IMR-90 (cell line): ENCODE data around the gene GPR35. TPM values are rescaled to one million over a fixed set of nuclear protein-coding genes. Genes with fewer than 3 reads are reported as not detected.
A peak's percentile ranks its signal among the peaks of the same experiment; 100 is the strongest.

ENCODE experiments used
- ATAC-seq: fragments of 200-7000 bp; cut with Tn5 transposase; 2 replicates; pipeline ENCODE4 v1.9.1; 2020; ENCODE audit warnings: low read depth, mild to moderate bottlenecking, moderate library complexity
- BruUV-seq: library from RNA; stranded (reverse); fragments of 400-500 nt; replicated peaks from 2 replicates; lab custom pipeline; 2021; lab: Mats Ljungman, UMichigan
- CTCF ChIA-PET: fragments of 300-600 bp; formaldehyde crosslinking; extraction: SDS; loops from one replicate; lab custom pipeline; 2021; ENCODE audit warnings: antibody characterized with exemption; lab: Yijun Ruan, JAX
- POLR2A ChIA-PET: fragments of 300-600 bp; sonication (Branson Sonifier 250); formaldehyde crosslinking; loops from one replicate; lab custom pipeline; 2022; ENCODE audit warnings: antibody characterized with exemption; ENCODE audit not compliant: unreplicated experiment; lab: Charles Lee
- DNase-seq: peaks from one replicate; pipeline ENCODE4 v3.0.0; 2013
- H2AFZ ChIP-seq: replicated peaks from 2 replicates; pipeline ENCODE3; 2013; ENCODE audit warnings: low read length, mild to moderate bottlenecking; ENCODE audit not compliant: poor library complexity
- H2AK5ac ChIP-seq: 2 replicates; pipeline ENCODE4 v1.6.1; 2013; ENCODE audit warnings: low read depth, low read length, inconsistent platforms
- H2AK9ac ChIP-seq: replicated peaks from 2 replicates; pipeline ENCODE3; 2013; ENCODE audit warnings: mild to moderate bottlenecking, low read depth, low read length, moderate library complexity; ENCODE audit not compliant: poor library complexity
- H2BK120ac ChIP-seq: 2 replicates; pipeline ENCODE4 v1.6.1; 2013; ENCODE audit warnings: low read depth, low read length, inconsistent platforms
- H2BK15ac ChIP-seq: 3 replicates; pipeline ENCODE4 v1.6.1; 2013; ENCODE audit warnings: low read depth, low read length, inconsistent platforms
- H2BK20ac ChIP-seq: 2 replicates; pipeline ENCODE4 v1.6.1; 2013; ENCODE audit warnings: low read depth, mild to moderate bottlenecking, inconsistent platforms, low read length, moderate library complexity
- H2BK5ac ChIP-seq: 2 replicates; pipeline ENCODE4 v1.6.1; 2013; ENCODE audit warnings: mild to moderate bottlenecking, low read depth, low read length, inconsistent platforms; ENCODE audit not compliant: poor library complexity, severe bottlenecking
- H3K14ac ChIP-seq: replicated peaks from 2 replicates; pipeline ENCODE4 v1.6.1; 2013; ENCODE audit warnings: low read depth, low read length, inconsistent platforms
- H3K18ac ChIP-seq: 2 replicates; pipeline ENCODE4 v1.6.1; 2013; ENCODE audit warnings: low read depth, low read length, control low read depth
- H3K23ac ChIP-seq: 2 replicates; pipeline ENCODE4 v1.6.1; 2013; ENCODE audit warnings: low read depth, low read length, inconsistent platforms
- H3K27ac ChIP-seq: 2 replicates; pipeline ENCODE4 v1.5.1; 2013; ENCODE audit warnings: mild to moderate bottlenecking, control low read depth, low read length; ENCODE audit not compliant: insufficient read depth
- H3K27me3 ChIP-seq: 2 replicates; pipeline ENCODE4 v1.6.1; 2013; ENCODE audit warnings: low read length; ENCODE audit not compliant: control insufficient read depth, insufficient read depth
- H3K36me3 ChIP-seq: 2 replicates; pipeline ENCODE4 v1.6.1; 2013; ENCODE audit warnings: low read length, mixed read lengths; ENCODE audit not compliant: control insufficient read depth, insufficient read depth
- H3K4ac ChIP-seq: 2 replicates; pipeline ENCODE4 v1.6.1; 2013; ENCODE audit warnings: low read depth, low read length, inconsistent platforms
- H3K4me1 ChIP-seq: 2 replicates; pipeline ENCODE4 v1.6.1; 2013; ENCODE audit warnings: low read length, mixed read lengths; ENCODE audit not compliant: control insufficient read depth, insufficient read depth
- H3K4me2 ChIP-seq: 2 replicates; pipeline ENCODE4 v1.6.1; 2013; ENCODE audit warnings: low read depth, mild to moderate bottlenecking, control low read depth, low read length, moderate library complexity
- H3K4me3 ChIP-seq: 2 replicates; pipeline ENCODE4 v1.5.1; 2013; ENCODE audit warnings: low read depth, mild to moderate bottlenecking, control low read depth, low read length, moderate library complexity; ENCODE audit not compliant: insufficient read depth
- H3K56ac ChIP-seq: 2 replicates; pipeline ENCODE4 v1.6.1; 2013; ENCODE audit warnings: low read length, inconsistent platforms; ENCODE audit not compliant: insufficient read depth; ENCODE audit errors: extremely low read depth
- H3K79me1 ChIP-seq, 2 experiments: 2 replicates each; pipeline ENCODE4 v1.6.1; 2013; ENCODE audit warnings: low read length in 2 of 2, inconsistent platforms in 1 of 2, low read depth in 1 of 2
- H3K9ac ChIP-seq: 2 replicates; pipeline ENCODE4 v1.6.1; 2013; ENCODE audit warnings: low read depth, low read length, control low read depth
- H3K9me1 ChIP-seq: 2 replicates; pipeline ENCODE4 v1.6.1; 2013; ENCODE audit warnings: low read length, inconsistent platforms; ENCODE audit not compliant: insufficient read depth
- H3K9me3 ChIP-seq: 2 replicates; pipeline ENCODE4 v1.6.1; 2013; ENCODE audit warnings: low read length; ENCODE audit not compliant: control insufficient read depth, insufficient read depth
- H4K20me1 ChIP-seq: 2 replicates; pipeline ENCODE4 v1.6.1; 2013; ENCODE audit warnings: low read length, inconsistent platforms; ENCODE audit not compliant: insufficient read depth
- H4K5ac ChIP-seq: 2 replicates; pipeline ENCODE4 v1.6.1; 2013; ENCODE audit warnings: mild to moderate bottlenecking, low read depth, low read length, control low read depth
- H4K8ac ChIP-seq, 2 experiments: 2 replicates each; pipeline ENCODE4 v1.6.1; 2013; ENCODE audit warnings: low read depth in 2 of 2, low read length in 2 of 2, control low read depth in 1 of 2, inconsistent platforms in 1 of 2
- H4K91ac ChIP-seq: 2 replicates; pipeline ENCODE4 v1.6.1; 2013; ENCODE audit warnings: low read depth, low read length, inconsistent platforms; ENCODE audit not compliant: insufficient read depth
- BHLHE40 ChIP-seq: fragments of 150-350 bp; IDR thresholded peaks from 2 replicates; pipeline ENCODE4 v1.6.1; 2016; ENCODE audit warnings: mild to moderate bottlenecking, low read depth, low read length
- CEBPB ChIP-seq: IDR thresholded peaks from 2 replicates; pipeline ENCODE4 v1.6.1; 2012; ENCODE audit warnings: low read depth, low read length, improper control_type of control experiment
- CHD1 ChIP-seq: IDR thresholded peaks from 2 replicates; pipeline ENCODE4 v1.6.1; 2012; ENCODE audit warnings: low read depth, low read length, improper control_type of control experiment
- CTCF ChIP-seq: conservative IDR thresholded peaks from 2 replicates; pipeline ENCODE4 v1.5.1; 2012; ENCODE audit warnings: mild to moderate bottlenecking, low read depth, low read length, improper control_type of control experiment
- FOS ChIP-seq: fragments of 150-350 bp; IDR thresholded peaks from 2 replicates; pipeline ENCODE4 v1.6.1; 2016; ENCODE audit warnings: low read depth, low read length
- MAFK ChIP-seq: IDR thresholded peaks from 2 replicates; pipeline ENCODE4 v1.6.1; 2012; ENCODE audit warnings: low read depth, low read length, improper control_type of control experiment
- MAZ ChIP-seq: IDR thresholded peaks from 2 replicates; pipeline ENCODE4 v1.6.1; 2012; ENCODE audit warnings: low read depth, mild to moderate bottlenecking, low read length, improper control_type of control experiment, moderate library complexity, borderline replicate concordance
- MXI1 ChIP-seq: IDR thresholded peaks from 2 replicates; pipeline ENCODE4 v1.6.1; 2012; ENCODE audit warnings: low read depth, mild to moderate bottlenecking, low read length, moderate library complexity, borderline replicate concordance
- NFE2L2 ChIP-seq: fragments of 150-350 bp; IDR thresholded peaks from 2 replicates; pipeline ENCODE4 v1.6.1; 2016; ENCODE audit warnings: low read depth, mild to moderate bottlenecking, low read length
- POLR2A ChIP-seq: IDR thresholded peaks from 2 replicates; pipeline ENCODE4 v1.6.1; 2012; ENCODE audit warnings: mild to moderate bottlenecking, low read depth, low read length
- RAD21 ChIP-seq: IDR thresholded peaks from 2 replicates; pipeline ENCODE4 v1.6.1; 2012; ENCODE audit warnings: low read length, improper control_type of control experiment
- RCOR1 ChIP-seq: IDR thresholded peaks from 2 replicates; pipeline ENCODE4 v1.6.1; 2012; ENCODE audit warnings: mild to moderate bottlenecking, low read length, improper control_type of control experiment; ENCODE audit not compliant: insufficient replicate concordance
- RFX5 ChIP-seq: IDR thresholded peaks from 2 replicates; pipeline ENCODE4 v1.8.0; 2012; ENCODE audit warnings: low read depth, mild to moderate bottlenecking, low read length, moderate library complexity
- SMC3 ChIP-seq: fragments of 150-350 bp; IDR thresholded peaks from 2 replicates; pipeline ENCODE4 v1.6.1; 2016; ENCODE audit warnings: low read depth, mild to moderate bottlenecking, antibody characterized with exemption, low read length, moderate library complexity
- WGBS, 2 experiments: methylation state at CpG; one replicate each; pipeline versions ENCODE4 v1.1.5 to v1.1.7; 2013; ENCODE audit warnings: missing lambda C conversion rate in 2 of 2; ENCODE audit not compliant: insufficient read length in 1 of 2; ENCODE audit errors: extremely low coverage in 2 of 2; 5-methylcytosine and 5-hydroxymethylcytosine counted together
- dilution Hi-C: fragments of 300-500 bp; cut with HindIII; formaldehyde crosslinking; loops from one replicate; pipeline ENCODE4 v1.14.3; 2018; ENCODE audit warnings: low sequenced_read_pairs; ENCODE audit not compliant: unreplicated experiment
- in situ Hi-C: fragments of 300-500 bp; cut with MboI; formaldehyde crosslinking; loops from 3 replicates; pipeline ENCODE4 v1.14.3; 2019; ENCODE audit warnings: low sequenced_read_pairs, inconsistent platforms, mixed read lengths
- intact Hi-C: fragments of 100-400 bp; cut with micrococcal nuclease; formaldehyde crosslinking; loops from 2 replicates; pipeline ENCODE4 v1.10.0; 2022
- polyA plus RNA-seq, 3 experiments: library from polyadenylated mRNA; depleted of rRNA; stranded (reverse); fragments of >200 nt; gene quantifications; 2 replicates each; pipeline ENCODE4 v1.2.3, GENCODE V29; 2012; ENCODE audit warnings: low replicate concordance in 1 of 3
- total RNA-seq: library from RNA; depleted of rRNA; stranded (reverse); fragments of >200 nt; gene quantifications from 2 replicates; pipeline ENCODE4 v1.2.3, GENCODE V29; 2012
- TF ChIP-seq, protein P1 (sequence below): fragments of 150-350 bp; IDR thresholded peaks from 2 replicates; pipeline ENCODE4 v1.6.1; 2017; ENCODE audit warnings: mild to moderate bottlenecking, antibody characterized with exemption, low read length, low read depth

Gene GPR35
- total and polyA plus RNA-seq, 2 of the 4 experiments (the other 2 are of a cell fraction), result 0.31 TPM; not detected in 1

DNA sequence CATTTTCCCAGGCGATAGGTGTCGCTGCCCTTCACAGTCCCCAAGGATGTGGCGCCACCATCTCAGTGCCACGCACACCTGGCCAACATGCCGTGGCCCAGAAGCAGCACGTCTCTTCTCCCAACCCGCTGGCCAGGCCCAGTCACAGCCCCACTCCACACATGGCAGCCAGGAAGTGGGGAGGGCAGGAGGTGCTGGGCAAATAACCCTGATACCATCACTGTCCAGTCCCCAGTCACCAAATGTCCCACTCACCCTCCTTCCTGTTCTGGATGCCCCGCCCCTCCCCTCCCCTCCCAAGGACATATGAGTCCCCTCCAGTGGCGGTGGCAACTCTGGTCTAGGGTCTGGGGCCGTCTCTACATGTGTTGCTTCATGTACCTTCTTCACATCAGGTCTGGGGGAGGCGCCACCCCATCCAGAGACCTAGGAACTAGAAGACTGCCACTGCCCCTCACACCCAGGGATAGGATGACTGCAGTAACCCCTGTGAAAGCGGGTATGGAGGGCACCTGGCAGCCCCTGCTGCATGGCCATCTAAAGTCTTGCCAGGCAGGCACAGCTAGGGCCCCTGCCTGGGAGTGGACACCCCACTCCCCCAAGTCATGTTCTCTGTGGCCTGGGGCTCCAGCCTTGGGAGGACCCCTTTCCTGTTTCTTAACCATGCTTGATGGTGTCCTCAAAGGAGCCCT is 46.1 kb upstream of the GPR35 start:
- H4K8ac ChIP-seq, result no peak overlapping the region
- CTCF ChIA-PET, result no interaction called here
- no peak for TF ChIP-seq BHLHE40
- TF ChIP-seq POLR2A, result no peak
- no peak for TF ChIP-seq FOS
- no peak for TF ChIP-seq NFE2L2
- TF ChIP-seq MAZ, result no peak
- no peak for TF ChIP-seq CHD1
- TF ChIP-seq SMC3, result no peak
- TF ChIP-seq, protein P1, sequence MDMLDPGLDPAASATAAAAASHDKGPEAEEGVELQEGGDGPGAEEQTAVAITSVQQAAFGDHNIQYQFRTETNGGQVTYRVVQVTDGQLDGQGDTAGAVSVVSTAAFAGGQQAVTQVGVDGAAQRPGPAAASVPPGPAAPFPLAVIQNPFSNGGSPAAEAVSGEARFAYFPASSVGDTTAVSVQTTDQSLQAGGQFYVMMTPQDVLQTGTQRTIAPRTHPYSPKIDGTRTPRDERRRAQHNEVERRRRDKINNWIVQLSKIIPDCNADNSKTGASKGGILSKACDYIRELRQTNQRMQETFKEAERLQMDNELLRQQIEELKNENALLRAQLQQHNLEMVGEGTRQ, result no peak
- no peak for TF ChIP-seq MXI1
- TF ChIP-seq MAFK, result no peak
- no peak for TF ChIP-seq CTCF
- no peak for TF ChIP-seq RCOR1
- no peak for TF ChIP-seq CEBPB
- no peak for TF ChIP-seq RFX5
- no peak for TF ChIP-seq RAD21
- peak overlapping the region; percentile 33 for H2AK9ac ChIP-seq
- H4K5ac ChIP-seq, result no peak overlapping the region
- H2BK20ac ChIP-seq, result no peak overlapping the region
- no peak overlapping the region for H3K56ac ChIP-seq
- no peak for ATAC-seq
- H3K27ac ChIP-seq, result 0 out of 2 replicates have a peak overlapping the region, but pooled peaks have one; percentile 15
- no peak overlapping the region for H2BK5ac ChIP-seq
- no peaks in the 10 kb centered on the region for H3K27me3 ChIP-seq
- peaks cover 10% of the 10 kb centered on the region; the same call in 1 of the 2 replicates for H3K4me1 ChIP-seq
- in situ Hi-C loops (no loop called here), intact Hi-C loops (no loop called here), dilution Hi-C loops (no loop called here)
- POLR2A ChIA-PET, result no interaction called here
- peaks cover 36% of the 10 kb centered on the region for H4K20me1 ChIP-seq
- H2AFZ ChIP-seq, result no peak overlapping the region
- no peak overlapping the region for H2AK5ac ChIP-seq
- H3K23ac ChIP-seq, result no peak overlapping the region
- BruUV-seq, result no TSS peak
- H3K79me1 ChIP-seq, result peaks cover 14 to 58% of the 10 kb centered on the region in 2 experiments; a peak in 3 of 4 replicates
- H3K9ac ChIP-seq, result no peak overlapping the region
- no peak overlapping the region for H3K4me2 ChIP-seq
- peaks cover 31% of the 10 kb centered on the region for H3K36me3 ChIP-seq
- H3K4ac ChIP-seq, result no peak overlapping the region
- H3K9me3 ChIP-seq, result peaks cover 2% of the 10 kb centered on the region; the same call in 1 of the 2 replicates
- no peak overlapping the region for H2BK120ac ChIP-seq
- no peak for DNase-seq
- no peak overlapping the region for H3K18ac ChIP-seq
- H3K14ac ChIP-seq, result no peak overlapping the region
- 92% methylated on average over 5 of the region's 12 CpGs; no CpG with 5 or more reads in 1 of the 2 experiments for WGBS, 2 experiments
- H3K4me3 ChIP-seq, result no peak overlapping the region
- no peak overlapping the region for H2BK15ac ChIP-seq
- H4K91ac ChIP-seq, result no peak overlapping the region
- H3K9me1 ChIP-seq, result peaks cover 15% of the 10 kb centered on the region
